Parathyroid adenoma (tissue), 2 donors: ENCODE measurements around the gene CFAP161.

Experiments
- H2AFZ ChIP-seq: fragments of 300-600 bp; sonication (generic); one replicate; pipeline ENCODE4 v1.7.0; 2017; ENCODE audit warnings: antibody characterized with exemption, mild to moderate bottlenecking
- H3K27ac ChIP-seq: fragments of 300-600 bp; sonication (generic); one replicate; pipeline ENCODE4 v1.7.0; 2017
- H3K27me3 ChIP-seq: fragments of 300-600 bp; sonication (generic); one replicate; pipeline ENCODE4 v1.7.0; 2017; ENCODE audit warnings: low read length; ENCODE audit not compliant: control insufficient read depth, insufficient read depth
- H3K36me3 ChIP-seq: fragments of 300-600 bp; sonication (generic); one replicate; pipeline ENCODE4 v1.7.0; 2017; ENCODE audit warnings: low read length; ENCODE audit not compliant: control insufficient read depth, insufficient read depth
- H3K4me1 ChIP-seq: fragments of 300-600 bp; sonication (generic); one replicate; pipeline ENCODE4 v1.7.0; 2017; ENCODE audit warnings: control low read depth
- H3K4me2 ChIP-seq: fragments of 300-600 bp; sonication (generic); one replicate; pipeline ENCODE4 v1.7.0; 2017; ENCODE audit warnings: low read length
- H3K4me3 ChIP-seq: fragments of 300-600 bp; sonication (generic); one replicate; pipeline ENCODE4 v1.7.0; 2017; ENCODE audit warnings: low read depth, low read length
- H3K79me2 ChIP-seq: fragments of 300-600 bp; sonication (generic); one replicate; pipeline ENCODE4 v1.7.0; 2017; ENCODE audit warnings: control low read depth
- H3K9ac ChIP-seq: fragments of 300-600 bp; sonication (generic); one replicate; pipeline ENCODE4 v1.7.0; 2017; ENCODE audit warnings: mild to moderate bottlenecking
- H3K9me3 ChIP-seq: fragments of 300-600 bp; sonication (generic); one replicate; pipeline ENCODE4 v1.7.0; 2017; ENCODE audit warnings: low read length; ENCODE audit not compliant: control insufficient read depth
- TF ChIP-seq, protein P1 (sequence below): fragments of 300-600 bp; sonication (generic); IDR thresholded peaks from one replicate; pipeline ENCODE4 v1.7.0; 2017; ENCODE audit warnings: antibody characterized with exemption, mild to moderate bottlenecking
- donor health status: primary hyperparathyroidism.

CFAP161 gene

DNA sequence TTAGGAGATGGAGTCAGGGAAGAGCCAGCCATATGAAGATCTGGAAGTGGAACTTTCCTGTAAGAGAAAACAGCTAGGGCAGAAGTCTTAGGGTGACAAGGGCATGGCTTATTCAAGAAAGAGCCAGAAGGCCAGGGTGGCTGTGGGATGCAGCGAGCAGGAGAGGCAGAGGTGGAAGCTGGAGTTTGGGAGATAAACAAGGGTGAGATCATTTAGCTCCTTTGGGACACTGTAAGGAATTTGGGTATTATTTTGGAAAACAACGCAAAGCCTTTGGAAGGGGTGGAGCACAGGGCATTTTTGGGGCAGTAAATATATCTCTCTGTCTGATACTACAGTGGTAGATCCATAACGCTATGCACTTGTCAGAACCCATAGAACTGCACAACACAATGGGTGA, 57.6 kb downstream of the CFAP161 start:
- H3K79me2 ChIP-seq, result no peaks in the 10 kb centered on the region
- no peak overlapping the region for H3K4me2 ChIP-seq
- H3K4me1 ChIP-seq, result no peaks in the 10 kb centered on the region
- no peak overlapping the region for H2AFZ ChIP-seq
- no peaks in the 10 kb centered on the region for H3K9me3 ChIP-seq
- no peak overlapping the region for H3K4me3 ChIP-seq
- H3K27ac ChIP-seq, result no peak overlapping the region
- H3K27me3 ChIP-seq, result no peaks in the 10 kb centered on the region
- H3K36me3 ChIP-seq, result no peaks in the 10 kb centered on the region
- TF ChIP-seq, protein P1, sequence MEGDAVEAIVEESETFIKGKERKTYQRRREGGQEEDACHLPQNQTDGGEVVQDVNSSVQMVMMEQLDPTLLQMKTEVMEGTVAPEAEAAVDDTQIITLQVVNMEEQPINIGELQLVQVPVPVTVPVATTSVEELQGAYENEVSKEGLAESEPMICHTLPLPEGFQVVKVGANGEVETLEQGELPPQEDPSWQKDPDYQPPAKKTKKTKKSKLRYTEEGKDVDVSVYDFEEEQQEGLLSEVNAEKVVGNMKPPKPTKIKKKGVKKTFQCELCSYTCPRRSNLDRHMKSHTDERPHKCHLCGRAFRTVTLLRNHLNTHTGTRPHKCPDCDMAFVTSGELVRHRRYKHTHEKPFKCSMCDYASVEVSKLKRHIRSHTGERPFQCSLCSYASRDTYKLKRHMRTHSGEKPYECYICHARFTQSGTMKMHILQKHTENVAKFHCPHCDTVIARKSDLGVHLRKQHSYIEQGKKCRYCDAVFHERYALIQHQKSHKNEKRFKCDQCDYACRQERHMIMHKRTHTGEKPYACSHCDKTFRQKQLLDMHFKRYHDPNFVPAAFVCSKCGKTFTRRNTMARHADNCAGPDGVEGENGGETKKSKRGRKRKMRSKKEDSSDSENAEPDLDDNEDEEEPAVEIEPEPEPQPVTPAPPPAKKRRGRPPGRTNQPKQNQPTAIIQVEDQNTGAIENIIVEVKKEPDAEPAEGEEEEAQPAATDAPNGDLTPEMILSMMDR, result no peak
- no peak overlapping the region for H3K9ac ChIP-seq

DNA sequence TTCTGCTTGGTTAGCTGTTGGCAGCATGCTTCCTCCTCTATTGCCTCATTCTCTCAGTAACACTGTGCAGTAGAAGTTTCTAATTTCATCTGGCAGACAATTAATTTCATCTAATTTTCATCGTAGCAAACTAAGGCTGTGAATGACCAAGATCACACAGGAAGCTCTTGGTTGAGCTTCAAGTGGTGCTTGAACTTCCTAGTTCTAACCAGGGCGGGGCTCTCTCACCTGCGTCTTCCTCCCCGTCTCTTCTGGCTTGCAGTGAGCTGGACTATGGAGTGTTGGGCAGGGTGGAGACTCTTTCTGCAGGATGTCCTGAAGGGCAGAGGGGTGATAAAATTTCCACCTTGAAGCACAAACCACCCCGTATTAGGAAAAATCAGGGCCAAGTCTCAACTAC, 60.7 kb downstream of the CFAP161 start:
- TF ChIP-seq, protein P1, result no peak
- no peak overlapping the region for H3K9ac ChIP-seq
- H2AFZ ChIP-seq, result no peak overlapping the region
- no peak overlapping the region for H3K4me2 ChIP-seq
- H3K27me3 ChIP-seq, result no peaks in the 10 kb centered on the region
- H3K9me3 ChIP-seq, result no peaks in the 10 kb centered on the region
- no peaks in the 10 kb centered on the region for H3K79me2 ChIP-seq
- no peaks in the 10 kb centered on the region for H3K36me3 ChIP-seq
- H3K27ac ChIP-seq, result no peak overlapping the region
- no peak overlapping the region for H3K4me3 ChIP-seq
- H3K4me1 ChIP-seq, result no peaks in the 10 kb centered on the region

DNA sequence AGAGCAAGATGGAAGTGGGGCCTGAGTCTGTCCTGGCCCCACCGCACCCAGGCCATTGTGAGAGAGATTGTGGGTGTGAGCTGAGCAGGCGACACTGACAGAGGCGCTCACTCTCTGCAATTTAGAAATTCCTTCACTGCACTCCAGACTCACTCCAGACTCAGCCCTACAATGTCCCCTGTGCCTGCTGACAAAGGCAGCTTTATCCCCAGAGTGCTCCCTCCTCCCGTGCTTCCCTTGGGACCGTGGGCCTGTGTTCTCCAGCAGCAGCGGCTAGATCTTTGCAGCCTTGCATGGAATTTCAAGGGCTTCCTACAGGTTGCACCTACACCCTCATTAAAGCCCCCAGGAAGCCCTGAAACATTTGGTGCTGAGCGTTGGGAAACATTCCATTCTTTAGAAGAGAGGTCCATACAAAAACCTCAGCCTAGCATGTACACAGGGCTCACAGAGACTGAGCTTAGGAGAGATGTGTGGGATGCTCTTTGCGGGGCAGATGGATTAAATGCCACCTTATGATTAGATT, 61.3 kb downstream of the CFAP161 start:
- no peaks in the 10 kb centered on the region for H3K79me2 ChIP-seq
- no peak overlapping the region for H2AFZ ChIP-seq
- H3K9ac ChIP-seq, result no peak overlapping the region
- H3K4me3 ChIP-seq, result no peak overlapping the region
- H3K27me3 ChIP-seq, result no peaks in the 10 kb centered on the region
- H3K27ac ChIP-seq, result no peak overlapping the region
- H3K4me2 ChIP-seq, result no peak overlapping the region
- TF ChIP-seq, protein P1, result no peak
- H3K4me1 ChIP-seq, result no peaks in the 10 kb centered on the region
- H3K9me3 ChIP-seq, result no peaks in the 10 kb centered on the region
- H3K36me3 ChIP-seq, result no peaks in the 10 kb centered on the region

DNA sequence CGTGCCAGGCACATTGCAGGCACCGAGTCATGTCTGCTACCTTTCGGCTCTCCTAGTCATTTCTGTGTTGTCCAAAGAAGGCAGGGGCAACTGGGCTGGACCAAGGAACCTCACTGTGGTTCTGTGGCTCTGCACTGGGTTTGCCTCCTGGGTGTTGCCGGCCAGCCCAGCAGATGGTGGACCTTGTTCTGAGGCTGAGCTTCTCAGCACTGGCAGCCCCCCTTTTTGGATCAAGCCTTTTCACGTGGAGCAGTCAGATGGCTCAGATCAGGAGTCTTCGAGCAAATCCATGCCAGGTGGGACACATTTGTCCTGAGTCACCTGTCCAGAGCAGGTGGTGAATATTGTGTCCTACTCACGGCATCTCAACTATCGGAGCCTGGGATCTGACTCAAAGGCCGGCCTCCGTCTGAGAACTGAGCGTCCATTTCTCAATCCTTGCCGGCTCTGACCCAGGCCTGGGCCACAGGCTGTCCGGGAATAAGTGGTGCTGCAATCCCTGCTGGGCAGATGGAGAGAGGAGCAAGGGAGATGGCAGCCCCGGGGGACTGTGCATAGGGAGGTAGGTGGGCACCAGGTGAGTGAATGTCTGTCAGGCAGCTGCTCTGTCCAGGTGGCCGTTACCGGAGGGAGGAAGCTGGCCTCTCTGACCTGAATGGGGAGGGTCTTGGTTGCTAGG, 62.6 kb downstream of the CFAP161 start, which contains the start of gene IL16:
TSS of gene IL16 (plus strand) at position 304 of the 679 bp plus-strand sequence. CDS start 28,521 bp downstream, outside the sequence.
- no peak within 1 kb of the TSS for H3K4me3 ChIP-seq
- no peak within 1 kb of the TSS for H3K27ac ChIP-seq
- TF ChIP-seq, protein P1, result no peak
- no peak within 1 kb of the TSS for H2AFZ ChIP-seq
- H3K27me3 ChIP-seq, result no peaks in the 10 kb centered on the region
- no peaks in the 10 kb centered on the region for H3K79me2 ChIP-seq
- no peak within 1 kb of the TSS for H3K4me2 ChIP-seq
- no peaks in the 10 kb centered on the region for H3K4me1 ChIP-seq
- H3K36me3 ChIP-seq, result no peaks in the 10 kb centered on the region
- H3K9ac ChIP-seq, result no peak within 1 kb of the TSS
- H3K9me3 ChIP-seq, result no peaks in the 10 kb centered on the region

DNA sequence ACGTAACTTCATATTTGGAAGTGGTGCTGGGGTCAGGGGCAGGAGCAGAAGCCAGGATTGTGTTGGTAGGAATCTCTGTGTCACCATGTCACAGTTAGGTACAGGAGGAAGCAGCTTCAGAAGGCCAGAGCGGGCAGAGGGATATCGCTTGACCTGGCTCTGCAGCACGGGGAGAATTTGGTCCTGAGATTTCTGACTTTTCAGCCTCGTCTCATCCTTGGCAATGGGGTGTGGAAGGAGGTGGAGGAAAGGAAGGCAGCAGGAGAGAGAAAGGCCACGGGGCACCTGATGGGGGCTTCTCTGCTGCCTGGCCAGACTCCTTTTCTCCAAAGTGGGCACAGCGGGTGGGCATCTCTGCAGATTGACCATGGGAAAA, 63.2 kb downstream of the CFAP161 start:
- Histone ChIP-seq H3K36me3 (no peaks in the 10 kb centered on the region), H3K4me3 (no peak overlapping the region)
- TF ChIP-seq, protein P1, result no peak

More for the DNA sequence above, 63.2 kb downstream of the CFAP161 start:
- Histone ChIP-seq H3K4me1 (no peaks in the 10 kb centered on the region), H2AFZ (no peak overlapping the region), H3K27me3 (no peaks in the 10 kb centered on the region), H3K4me2 (no peak overlapping the region), H3K79me2 (no peaks in the 10 kb centered on the region), H3K27ac (no peak overlapping the region), H3K9ac (no peak overlapping the region), H3K9me3 (no peaks in the 10 kb centered on the region)
